ENCODE results near the gene UBE2B. TPM values are rescaled to one million over a fixed set of nuclear protein-coding genes. Genes with fewer than 3 reads are reported as not detected.
A peak's percentile ranks its signal among the peaks of the same experiment; 100 is the strongest.

The UBE2B gene
- total RNA-seq, 1 donor from 2014 or later: 20.2 TPM

DNA sequence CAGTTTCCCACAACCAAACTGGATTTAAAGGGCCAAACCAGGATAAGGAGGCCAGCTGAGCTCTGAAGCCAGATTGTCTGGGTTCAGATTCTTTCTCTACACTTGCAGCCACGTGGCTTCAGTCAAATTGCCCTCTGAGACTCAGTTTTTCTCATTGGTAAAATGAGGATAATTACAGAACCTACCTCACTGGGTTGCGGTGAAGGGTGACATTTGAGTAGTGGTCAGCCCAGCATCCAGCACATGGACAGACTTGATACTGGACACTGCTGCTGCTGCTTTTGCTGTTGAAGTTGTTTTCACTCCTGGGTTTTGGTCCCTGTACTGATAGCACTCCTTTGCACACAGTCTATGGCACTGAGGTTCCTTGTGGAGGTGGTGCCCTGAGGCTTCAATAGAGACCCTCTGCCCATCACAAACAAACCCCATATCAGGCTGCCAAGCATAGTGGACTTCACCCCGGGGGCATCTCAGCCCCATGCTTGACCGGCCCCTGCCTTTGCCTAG is 66.0 kb downstream of the UBE2B start:
- peak; percentile 11 for DNase-seq (ENCODE audit: low read depth in 2 of 2)

DNA sequence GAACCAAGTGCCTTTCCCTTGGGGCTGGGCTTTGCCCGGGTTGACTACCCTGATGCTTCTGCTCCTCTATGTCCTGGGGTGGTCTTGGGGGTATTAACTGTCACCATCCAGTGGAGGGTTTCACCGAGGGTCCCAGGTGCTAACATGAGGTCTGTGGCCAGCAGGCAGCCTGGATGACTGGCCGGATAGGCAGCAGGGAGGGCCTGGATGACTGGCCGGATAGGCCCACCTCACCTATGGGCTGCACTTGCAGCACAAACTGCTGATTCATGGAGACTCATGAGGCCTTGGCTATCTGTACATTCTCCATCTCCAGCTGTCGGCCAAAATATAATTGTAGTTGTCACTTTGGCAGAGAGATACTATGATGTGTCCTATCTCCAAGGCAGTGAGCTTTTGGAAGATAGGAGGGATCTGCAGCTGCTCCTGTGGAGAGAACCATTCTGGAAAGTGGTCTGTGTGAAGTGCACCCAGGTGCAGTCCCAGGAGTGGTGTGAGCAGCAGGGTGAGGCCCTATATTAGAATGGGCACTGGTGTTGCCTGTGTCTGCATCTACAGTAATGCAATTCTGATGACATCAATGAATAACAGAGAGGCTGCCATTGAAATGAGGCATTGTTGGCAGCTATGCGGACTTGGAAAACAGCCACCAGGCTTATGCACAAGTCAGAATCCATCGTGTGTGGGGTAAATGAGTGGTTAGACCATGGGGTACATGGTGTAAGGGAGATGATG is 66.6 kb downstream of the UBE2B start:
- DNase-seq (ENCODE audit: low read depth in 2 of 2): peak; percentile 54 to 64

DNA sequence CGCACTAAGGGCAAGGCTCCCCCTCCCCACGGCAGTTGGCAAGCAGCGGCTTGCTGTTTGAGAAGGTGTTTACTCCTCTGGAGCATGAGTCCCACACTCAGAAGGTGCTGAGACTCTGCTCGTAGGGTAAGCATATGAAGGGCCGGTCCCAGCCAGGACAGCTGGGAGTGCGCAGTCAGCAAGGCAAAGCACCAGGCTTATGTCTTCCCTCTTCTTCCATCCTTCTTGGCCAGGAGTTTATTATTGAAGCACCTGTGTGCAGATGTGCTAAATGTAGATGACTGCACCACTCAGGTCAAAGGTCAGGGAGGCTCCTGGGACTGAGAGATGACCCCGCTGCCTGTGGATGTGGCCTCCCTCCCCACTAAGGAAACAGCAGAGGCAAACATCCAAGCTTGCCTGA is 67.4 kb downstream of the UBE2B start:
- DNase-seq (ENCODE audit: low read depth in 2 of 2): no peak

DNA sequence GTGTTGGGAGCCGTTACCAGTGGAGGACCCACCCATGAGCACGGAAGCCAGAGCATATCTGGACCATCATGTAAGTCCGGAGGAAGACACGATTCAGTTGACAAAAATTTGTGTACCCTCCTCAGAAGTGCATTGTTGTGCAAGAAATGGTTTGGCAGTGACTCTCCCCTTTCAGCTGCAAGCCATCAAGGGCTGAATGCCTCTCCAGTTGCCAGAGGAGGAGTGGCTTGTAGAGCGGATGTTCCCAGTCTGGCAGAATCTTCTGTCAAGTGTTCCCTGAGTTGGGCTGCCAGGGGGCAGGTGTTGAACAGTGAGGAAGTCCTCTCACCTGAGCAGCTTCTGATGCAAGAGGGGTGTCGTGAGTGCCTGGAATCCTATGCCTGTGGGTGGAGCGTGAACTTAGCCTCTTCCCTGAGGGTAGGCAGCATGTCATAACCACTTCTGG is 67.9 kb downstream of the UBE2B start:
- DNase-seq (ENCODE audit: low read depth in 2 of 2): peak; percentile 58 to 79

DNA sequence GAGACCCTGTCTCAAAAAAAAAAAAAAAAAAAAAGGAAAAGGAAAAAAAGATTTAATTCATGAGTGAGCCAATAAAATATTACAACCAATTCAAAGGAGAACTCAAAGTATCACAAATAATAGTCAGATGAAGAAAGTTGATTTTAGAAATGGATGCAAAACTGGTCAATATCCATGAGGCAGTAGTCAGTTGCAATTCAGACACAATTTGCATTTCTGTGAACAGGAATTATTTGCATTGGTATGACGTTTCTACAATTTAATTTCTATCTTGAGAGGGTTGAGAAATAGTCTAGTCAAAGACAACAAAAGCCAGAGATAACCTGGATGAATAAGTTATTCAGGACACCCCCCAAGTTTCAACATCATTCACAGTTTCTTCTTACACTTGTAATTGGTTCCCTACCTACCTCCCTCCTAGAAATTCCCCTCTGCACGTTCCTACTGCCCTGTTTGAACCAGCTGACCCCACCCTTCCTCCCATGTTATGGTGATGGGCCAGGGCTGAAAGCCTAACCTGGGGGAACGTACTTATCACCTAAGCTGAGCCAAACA is 68.9 kb downstream of the UBE2B start:
- DNase-seq (ENCODE audit: low read depth in 2 of 2): no peak

Other genes with a start within 250 kb of the UBE2B start
- gene SKP1, start 194.6 kb upstream of the UBE2B start, total RNA-seq: 119 and 126 TPM in 2 replicates
- gene PPP2CA, start 145.5 kb upstream of the UBE2B start, total RNA-seq: 39.0 and 43.7 TPM in 2 replicates
- gene CDKL3, start 4.4 kb upstream of the UBE2B start, total RNA-seq: 0.44 and 0.79 TPM in 2 replicates
- 45.8 and 52.0 TPM in 2 replicates for gene CDKN2AIPNL, start 40.3 kb downstream of the UBE2B start, total RNA-seq
- 11.8 and 17.5 TPM in 2 replicates for gene JADE2, start 154.1 kb downstream of the UBE2B start, total RNA-seq

Measured in lung microvascular endothelial cell (primary cell).